ENCODE measurements around the gene ZNF462.

Gene ZNF462

GRCh38 chr9:107036367-107036766, 173.4 kb downstream of the ZNF462 start:
- Histone ChIP-seq H3K4me3 (ENCODE audit: extremely low read depth, insufficient read depth, low read length, poor library complexity, severe bottlenecking) (no peak overlapping the region), H3K36me3 (ENCODE audit: control insufficient read depth, insufficient read depth, low read length) (no peaks in the 10 kb centered on the region), H3K9me3 (ENCODE audit: control insufficient read depth, low read length) (no peaks in the 10 kb centered on the region), H3K4me1 (ENCODE audit: control insufficient read depth, insufficient read depth, low read length, poor library complexity, severe bottlenecking) (no peaks in the 10 kb centered on the region), H3K27ac (ENCODE audit: low read depth, low read length, severe bottlenecking) (no peak overlapping the region)
- 79 to 96% methylated on average over 2 to 3 of the region's 4 CpGs for WGBS, 2 experiments (ENCODE audit: insufficient coverage in 2 of 2)

- Histone ChIP-seq H3K9me3 (ENCODE audit: control insufficient read depth, low read length) (no peaks in the 10 kb centered on the region), H3K4me1 (ENCODE audit: control insufficient read depth, insufficient read depth, low read length, poor library complexity, severe bottlenecking) (no peaks in the 10 kb centered on the region), H3K36me3 (ENCODE audit: control insufficient read depth, insufficient read depth, low read length) (no peaks in the 10 kb centered on the region), H3K4me3 (ENCODE audit: extremely low read depth, insufficient read depth, low read length, poor library complexity, severe bottlenecking) (no peak overlapping the region), H3K27ac (ENCODE audit: low read depth, low read length, severe bottlenecking) (no peak overlapping the region)
- WGBS, 2 experiments (ENCODE audit: insufficient coverage in 2 of 2): 73 to 83% methylated on average over 1 to 4 of the region's 4 CpGs
Measured at GRCh38 chr9:107039542-107039941, 176.6 kb downstream of the ZNF462 start.

- H3K4me3 ChIP-seq (ENCODE audit: extremely low read depth, insufficient read depth, low read length, poor library complexity, severe bottlenecking): no peak overlapping the region
- no peaks in the 10 kb centered on the region for H3K36me3 ChIP-seq (ENCODE audit: control insufficient read depth, insufficient read depth, low read length)
- H3K27ac ChIP-seq (ENCODE audit: low read depth, low read length, severe bottlenecking): no peak overlapping the region
Measured at GRCh38 chr9:107042606-107043005, 179.6 kb downstream of the ZNF462 start.

GRCh38 chr9:107043886-107044285, 180.9 kb downstream of the ZNF462 start:
- no peaks in the 10 kb centered on the region for H3K36me3 ChIP-seq (ENCODE audit: control insufficient read depth, insufficient read depth, low read length)
- no peaks in the 10 kb centered on the region for H3K9me3 ChIP-seq (ENCODE audit: control insufficient read depth, low read length)
- H3K4me1 ChIP-seq (ENCODE audit: control insufficient read depth, insufficient read depth, low read length, poor library complexity, severe bottlenecking): peaks cover 9% of the 10 kb centered on the region
- no peak overlapping the region for H3K27ac ChIP-seq (ENCODE audit: low read depth, low read length, severe bottlenecking)
- WGBS, 2 experiments (ENCODE audit: insufficient coverage in 2 of 2): 65 to 81% methylated on average over 3 to 5 of the region's 5 CpGs
- H3K4me3 ChIP-seq (ENCODE audit: extremely low read depth, insufficient read depth, low read length, poor library complexity, severe bottlenecking): no peak overlapping the region

More at GRCh38 chr9:107042606-107043005, 179.6 kb downstream of the ZNF462 start:
- H3K9me3 ChIP-seq (ENCODE audit: control insufficient read depth, low read length): no peaks in the 10 kb centered on the region
- H3K4me1 ChIP-seq (ENCODE audit: control insufficient read depth, insufficient read depth, low read length, poor library complexity, severe bottlenecking): peaks cover 4% of the 10 kb centered on the region

- H3K36me3 ChIP-seq (ENCODE audit: control insufficient read depth, insufficient read depth, low read length): no peaks in the 10 kb centered on the region
- H3K4me1 ChIP-seq (ENCODE audit: control insufficient read depth, insufficient read depth, low read length, poor library complexity, severe bottlenecking): peaks cover 9% of the 10 kb centered on the region
- H3K9me3 ChIP-seq (ENCODE audit: control insufficient read depth, low read length): no peaks in the 10 kb centered on the region
- H3K27ac ChIP-seq (ENCODE audit: low read depth, low read length, severe bottlenecking): no peak overlapping the region
- no peak overlapping the region for H3K4me3 ChIP-seq (ENCODE audit: extremely low read depth, insufficient read depth, low read length, poor library complexity, severe bottlenecking)
- 73 to 89% methylated on average over 2 of the region's 4 CpGs for WGBS, 2 experiments (ENCODE audit: insufficient coverage in 2 of 2)
Measured at GRCh38 chr9:107044872-107045271, 181.9 kb downstream of the ZNF462 start.

- no CpG with 5 or more reads among the region's 1 CpG for WGBS, 2 experiments (ENCODE audit: insufficient coverage in 2 of 2)
- Histone ChIP-seq H3K36me3 (ENCODE audit: control insufficient read depth, insufficient read depth, low read length) (no peaks in the 10 kb centered on the region), H3K4me1 (ENCODE audit: control insufficient read depth, insufficient read depth, low read length, poor library complexity, severe bottlenecking) (peaks cover 9% of the 10 kb centered on the region), H3K9me3 (ENCODE audit: control insufficient read depth, low read length) (no peaks in the 10 kb centered on the region), H3K4me3 (ENCODE audit: extremely low read depth, insufficient read depth, low read length, poor library complexity, severe bottlenecking) (no peak overlapping the region), H3K27ac (ENCODE audit: low read depth, low read length, severe bottlenecking) (no peak overlapping the region)
Measured at GRCh38 chr9:107046692-107047091, 183.7 kb downstream of the ZNF462 start.

- Histone ChIP-seq H3K9me3 (ENCODE audit: control insufficient read depth, low read length) (no peaks in the 10 kb centered on the region), H3K4me1 (ENCODE audit: control insufficient read depth, insufficient read depth, low read length, poor library complexity, severe bottlenecking) (peaks cover 9% of the 10 kb centered on the region), H3K36me3 (ENCODE audit: control insufficient read depth, insufficient read depth, low read length) (no peaks in the 10 kb centered on the region), H3K27ac (ENCODE audit: low read depth, low read length, severe bottlenecking) (no peak overlapping the region), H3K4me3 (ENCODE audit: extremely low read depth, insufficient read depth, low read length, poor library complexity, severe bottlenecking) (no peak overlapping the region)
- 79 to 88% methylated on average over 9 to 10 of the region's 13 CpGs for WGBS, 2 experiments (ENCODE audit: insufficient coverage in 2 of 2)
Measured at GRCh38 chr9:107049046-107049802, 186.3 kb downstream of the ZNF462 start.

GRCh38 chr9:107049803-107050184, 186.8 kb downstream of the ZNF462 start:
- Histone ChIP-seq H3K27ac (ENCODE audit: low read depth, low read length, severe bottlenecking) (no peak overlapping the region), H3K36me3 (ENCODE audit: control insufficient read depth, insufficient read depth, low read length) (no peaks in the 10 kb centered on the region), H3K9me3 (ENCODE audit: control insufficient read depth, low read length) (no peaks in the 10 kb centered on the region), H3K4me1 (ENCODE audit: control insufficient read depth, insufficient read depth, low read length, poor library complexity, severe bottlenecking) (peaks cover 9% of the 10 kb centered on the region), H3K4me3 (ENCODE audit: extremely low read depth, insufficient read depth, low read length, poor library complexity, severe bottlenecking) (no peak overlapping the region)
- WGBS, 2 experiments (ENCODE audit: insufficient coverage in 2 of 2): no CpG with 5 or more reads among the region's 2 CpGs

GRCh38 chr9:107051392-107051791, 188.4 kb downstream of the ZNF462 start:
- Histone ChIP-seq H3K9me3 (ENCODE audit: control insufficient read depth, low read length) (no peaks in the 10 kb centered on the region), H3K4me3 (ENCODE audit: extremely low read depth, insufficient read depth, low read length, poor library complexity, severe bottlenecking) (no peak overlapping the region), H3K36me3 (ENCODE audit: control insufficient read depth, insufficient read depth, low read length) (no peaks in the 10 kb centered on the region), H3K4me1 (ENCODE audit: control insufficient read depth, insufficient read depth, low read length, poor library complexity, severe bottlenecking) (peaks cover 9% of the 10 kb centered on the region), H3K27ac (ENCODE audit: low read depth, low read length, severe bottlenecking) (no peak overlapping the region)
- 71 to 79% methylated on average over 1 of the region's 1 CpG for WGBS, 2 experiments (ENCODE audit: insufficient coverage in 2 of 2)

GRCh38 chr9:107054146-107054545, 191.2 kb downstream of the ZNF462 start:
- no peak overlapping the region for H3K4me3 ChIP-seq (ENCODE audit: extremely low read depth, insufficient read depth, low read length, poor library complexity, severe bottlenecking)
- no peak overlapping the region for H3K27ac ChIP-seq (ENCODE audit: low read depth, low read length, severe bottlenecking)
- 80 to 92% methylated on average over 1 to 2 of the region's 2 CpGs for WGBS, 2 experiments (ENCODE audit: insufficient coverage in 2 of 2)
- no peaks in the 10 kb centered on the region for H3K36me3 ChIP-seq (ENCODE audit: control insufficient read depth, insufficient read depth, low read length)
- no peaks in the 10 kb centered on the region for H3K9me3 ChIP-seq (ENCODE audit: control insufficient read depth, low read length)
- H3K4me1 ChIP-seq (ENCODE audit: control insufficient read depth, insufficient read depth, low read length, poor library complexity, severe bottlenecking): no peaks in the 10 kb centered on the region

- 20 to 40% methylated on average over 1 of the region's 2 CpGs for WGBS, 2 experiments (ENCODE audit: insufficient coverage in 2 of 2)
- no peak overlapping the region for H3K27ac ChIP-seq (ENCODE audit: low read depth, low read length, severe bottlenecking)
- no peaks in the 10 kb centered on the region for H3K9me3 ChIP-seq (ENCODE audit: control insufficient read depth, low read length)
- no peaks in the 10 kb centered on the region for H3K4me1 ChIP-seq (ENCODE audit: control insufficient read depth, insufficient read depth, low read length, poor library complexity, severe bottlenecking)
- no peak overlapping the region for H3K4me3 ChIP-seq (ENCODE audit: extremely low read depth, insufficient read depth, low read length, poor library complexity, severe bottlenecking)
- H3K36me3 ChIP-seq (ENCODE audit: control insufficient read depth, insufficient read depth, low read length): no peaks in the 10 kb centered on the region
Measured at GRCh38 chr9:107059220-107059619, 196.3 kb downstream of the ZNF462 start.
